HCT116 (cell line): ENCODE results near the gene CUX1. TPM values are rescaled to one million over a fixed set of nuclear protein-coding genes. Genes with fewer than 3 reads are reported as not detected.

Source experiments
- ATAC-seq: fragments of 200-7000 bp; cut with Tn5 transposase; 2 replicates; pipeline ENCODE4 v1.9.1; 2020; ENCODE audit warnings: mild to moderate bottlenecking, moderate library complexity
- BruUV-seq: library from RNA; stranded (reverse); fragments of 400-500 nt; replicated peaks from 2 replicates; lab custom pipeline; 2021; lab: Mats Ljungman, UMichigan
- CTCF ChIA-PET: fragments of 300-600 bp; sonication (Branson Sonifier 250); formaldehyde crosslinking; loops from one replicate; lab custom pipeline; 2021; ENCODE audit warnings: antibody characterized with exemption; lab: Charles Lee
- POLR2A ChIA-PET: fragments of 300-600, 350-600 bp; sonication (Branson Sonifier 250); formaldehyde crosslinking; loops from one replicate; lab custom pipeline; 2021; ENCODE audit warnings: antibody characterized with exemption; lab: Charles Lee
- RAD21 ChIA-PET, 2 experiments: fragments of 300-600 bp; sonication (Branson Sonifier 250); formaldehyde crosslinking; loops; one replicate each; lab custom pipeline; 2023; ENCODE audit warnings: low total read pairs in 2 of 2; ENCODE audit not compliant: uncharacterized antibody in 2 of 2, unreplicated experiment in 2 of 2, low non-redundant PET in 1 of 2; lab: Charles Lee
- DNase-seq: peaks from one replicate; pipeline ENCODE4 v3.0.0-alpha.2; 2010; ENCODE audit warnings: low read depth, low spot score
- H2AFZ ChIP-seq: fragments of 200-600 bp; shearing (Covaris generic), sonication (generic); 2 replicates; pipeline ENCODE4 v1.6.1; 2017; ENCODE audit warnings: low read depth, mixed run types, mixed read lengths, antibody characterized with exemption, low read length; ENCODE audit not compliant: poor library complexity, severe bottlenecking
- H3K27ac ChIP-seq: 2 replicates; pipeline ENCODE4 v1.5.1; 2012; ENCODE audit warnings: low read depth, low read length
- H3K27me3 ChIP-seq: fragments of 200-600 bp; sonication (generic); 2 replicates; pipeline ENCODE4 v1.6.1; 2016; ENCODE audit warnings: mixed run types, low read length, mixed read lengths; ENCODE audit not compliant: insufficient read depth
- H3K36me3 ChIP-seq, 2 experiments: fragments of 200-500 bp in 1 of 2; fragments of 200-600 bp in 1 of 2; sonication (Bioruptor generic) in 1 of 2; sonication (generic) in 1 of 2; 2 replicates each; pipeline versions ENCODE4 v1.5.1 to v1.6.1; 2014 to 2016; ENCODE audit warnings: low read length in 2 of 2, inconsistent platforms in 1 of 2, mixed read lengths in 1 of 2, mixed run types in 1 of 2; ENCODE audit not compliant: insufficient read depth in 2 of 2, control insufficient read depth in 1 of 2
- H3K4me1 ChIP-seq, 2 experiments: fragments of 200-600 bp in 1 of 2; sonication (generic) in 1 of 2; 2 replicates each; pipeline versions ENCODE4 v1.5.1 to v1.6.1; 2012 to 2017; ENCODE audit warnings: low read length in 2 of 2, inconsistent platforms in 1 of 2, mild to moderate bottlenecking in 1 of 2, mixed read lengths in 1 of 2, mixed run types in 1 of 2, moderate library complexity in 1 of 2; ENCODE audit not compliant: insufficient read depth in 2 of 2, control insufficient read depth in 1 of 2
- H3K4me2 ChIP-seq: fragments of 200-600 bp; sonication (generic); 2 replicates; pipeline ENCODE4 v1.6.1; 2017; ENCODE audit warnings: mixed run types, low read length, mixed read lengths
- H3K4me3 ChIP-seq, 2 experiments: fragments of 200-600 bp in 1 of 2; sonication (generic) in 1 of 2; replicated peaks in 1 of 2; 2 replicates each; pipeline ENCODE4 v1.5.1; 2011 to 2016; ENCODE audit warnings: low read length in 2 of 2, control low read depth in 1 of 2, low read depth in 1 of 2, mild to moderate bottlenecking in 1 of 2, mixed read lengths in 1 of 2, mixed run types in 1 of 2
- H3K79me2 ChIP-seq: fragments of 200-600 bp; sonication (generic); 2 replicates; pipeline ENCODE4 v1.6.1; 2017; ENCODE audit warnings: mild to moderate bottlenecking, mixed run types, low read length, moderate library complexity, mixed read lengths; ENCODE audit not compliant: insufficient read depth
- H3K9ac ChIP-seq: fragments of 200-600 bp; sonication (generic); 2 replicates; pipeline ENCODE4 v1.6.1; 2016; ENCODE audit warnings: low read length, mixed read lengths
- H3K9me2 ChIP-seq: fragments of 200-600 bp; sonication (generic), shearing (Covaris generic); 2 replicates; pipeline ENCODE4 v1.6.1; 2017; ENCODE audit warnings: mixed run types, mild to moderate bottlenecking, moderate library complexity; ENCODE audit not compliant: insufficient read depth
- H3K9me3 ChIP-seq, 2 experiments: fragments of 200-500 bp in 1 of 2; fragments of 200-600 bp in 1 of 2; sonication (Bioruptor generic) in 1 of 2; sonication (generic) in 1 of 2; 2 replicates each; pipeline ENCODE4 v1.6.1; 2014 to 2017; ENCODE audit warnings: low read length in 2 of 2, mixed read lengths in 2 of 2, inconsistent platforms in 1 of 2, low read depth in 1 of 2, mild to moderate bottlenecking in 1 of 2, mixed run types in 1 of 2, moderate library complexity in 1 of 2; ENCODE audit not compliant: control insufficient read depth in 1 of 2, insufficient read depth in 1 of 2
- H4K20me1 ChIP-seq: fragments of 200-600 bp; sonication (generic), shearing (Covaris generic); 2 replicates; pipeline ENCODE4 v1.6.1; 2017; ENCODE audit warnings: mixed run types, mild to moderate bottlenecking, moderate library complexity; ENCODE audit not compliant: insufficient read depth
- CBX3 ChIP-seq: IDR thresholded peaks from 2 replicates; pipeline ENCODE4 v1.6.1; 2012; ENCODE audit warnings: low read depth
- CEBPB ChIP-seq: IDR thresholded peaks from 2 replicates; pipeline ENCODE4 v1.6.1; 2012; ENCODE audit warnings: low read depth
- EZH2phosphoT487 ChIP-seq: fragments of 200-600 bp; IDR thresholded peaks from 2 replicates; pipeline ENCODE4 v1.6.1; 2018; ENCODE audit warnings: antibody characterized with exemption, borderline replicate concordance
- JUND ChIP-seq: IDR thresholded peaks from 2 replicates; pipeline ENCODE4 v1.6.1; 2012
- POLR2AphosphoS5 ChIP-seq: IDR thresholded peaks from 2 replicates; pipeline ENCODE4 v1.6.1; 2011; ENCODE audit warnings: mild to moderate bottlenecking, low read depth, low read length, moderate library complexity
- SP1 ChIP-seq: IDR thresholded peaks from 2 replicates; pipeline ENCODE4 v1.6.1; 2012; ENCODE audit warnings: low read depth
- TCF7L2 ChIP-seq: IDR thresholded peaks from 2 replicates; pipeline ENCODE4 v1.7.0; 2011; ENCODE audit warnings: borderline replicate concordance, inconsistent platforms; ENCODE audit not compliant: insufficient read depth, insufficient read length; ENCODE audit errors: extremely low read depth
- YY1 ChIP-seq: IDR thresholded peaks from 2 replicates; pipeline ENCODE4 v1.6.1; 2011; ENCODE audit warnings: low read length, low read depth, moderate library complexity, mild to moderate bottlenecking; ENCODE audit not compliant: insufficient replicate concordance; ENCODE audit errors: extremely low read depth
- intact Hi-C: fragments of 100-400 bp; cut with micrococcal nuclease; formaldehyde crosslinking; loops from 2 replicates; pipeline ENCODE4 v1.10.0; 2022
- total RNA-seq: library from RNA; stranded (reverse); gene quantifications from one replicate; pipeline ENCODE4 v1.2.1, GENCODE V29; 2021; ENCODE audit not compliant: unreplicated experiment
- TF ChIP-seq, protein P1 (sequence below), 3 experiments: fragments of 200-600 bp in 1 of 3; sonication (generic) in 1 of 3; IDR thresholded peaks in 2 of 3; conservative IDR thresholded peaks in 1 of 3; 2 replicates each; pipeline ENCODE4 v1.5.1; 2012 to 2017; ENCODE audit warnings: low read depth in 2 of 3, low read length in 2 of 3, antibody characterized with exemption in 1 of 3, borderline replicate concordance in 1 of 3, control low read depth in 1 of 3, mild to moderate bottlenecking in 1 of 3, mixed read lengths in 1 of 3, mixed run types in 1 of 3, moderate library complexity in 1 of 3; ENCODE audit not compliant: insufficient read depth in 1 of 3

Gene CUX1
- total RNA-seq, 1 experiment from 2014 or later: 68.9 TPM

DNA sequence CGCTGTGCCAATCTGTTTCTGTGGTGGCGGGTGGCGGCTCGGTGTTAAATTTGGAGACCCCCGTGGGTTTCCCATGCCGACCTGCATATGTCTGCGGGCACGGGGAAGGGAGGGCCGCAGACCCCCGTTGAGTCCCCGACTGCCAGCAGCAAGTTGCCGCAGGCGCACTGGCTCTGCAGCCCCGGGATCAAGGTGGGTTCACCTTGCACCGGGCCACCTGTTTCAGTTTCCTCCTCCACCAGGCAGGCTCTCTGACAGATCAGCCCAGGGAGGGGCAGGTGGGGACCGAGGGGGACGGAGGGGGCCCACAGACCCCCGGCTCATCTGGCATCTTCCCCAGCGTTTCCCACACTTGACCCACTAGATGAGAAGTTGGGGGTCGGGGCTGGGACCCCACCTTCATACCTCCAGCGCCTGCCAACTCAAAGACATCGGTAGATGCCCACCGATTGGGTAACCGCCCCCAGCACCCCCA lies 95.9 kb downstream of the CUX1 start:
- H2AFZ ChIP-seq: no peak overlapping the region
- no peak overlapping the region for H3K27ac ChIP-seq
- no peaks in the 10 kb centered on the region for H3K27me3 ChIP-seq
- no peak overlapping the region for H3K4me3 ChIP-seq
- POLR2A ChIA-PET: no interaction called here
- RAD21 ChIA-PET: no interaction called here
- H3K4me2 ChIP-seq: no peak overlapping the region
- H3K9ac ChIP-seq: no peak overlapping the region
- TF ChIP-seq SP1: no peak
- no peak for TF ChIP-seq TCF7L2
- TF ChIP-seq POLR2AphosphoS5: no peak
- TF ChIP-seq YY1: no peak
- TF ChIP-seq EZH2phosphoT487: no peak
- no peak for TF ChIP-seq CEBPB
- no peak for TF ChIP-seq JUND
- TF ChIP-seq CBX3: no peak
- TF ChIP-seq, protein P1, sequence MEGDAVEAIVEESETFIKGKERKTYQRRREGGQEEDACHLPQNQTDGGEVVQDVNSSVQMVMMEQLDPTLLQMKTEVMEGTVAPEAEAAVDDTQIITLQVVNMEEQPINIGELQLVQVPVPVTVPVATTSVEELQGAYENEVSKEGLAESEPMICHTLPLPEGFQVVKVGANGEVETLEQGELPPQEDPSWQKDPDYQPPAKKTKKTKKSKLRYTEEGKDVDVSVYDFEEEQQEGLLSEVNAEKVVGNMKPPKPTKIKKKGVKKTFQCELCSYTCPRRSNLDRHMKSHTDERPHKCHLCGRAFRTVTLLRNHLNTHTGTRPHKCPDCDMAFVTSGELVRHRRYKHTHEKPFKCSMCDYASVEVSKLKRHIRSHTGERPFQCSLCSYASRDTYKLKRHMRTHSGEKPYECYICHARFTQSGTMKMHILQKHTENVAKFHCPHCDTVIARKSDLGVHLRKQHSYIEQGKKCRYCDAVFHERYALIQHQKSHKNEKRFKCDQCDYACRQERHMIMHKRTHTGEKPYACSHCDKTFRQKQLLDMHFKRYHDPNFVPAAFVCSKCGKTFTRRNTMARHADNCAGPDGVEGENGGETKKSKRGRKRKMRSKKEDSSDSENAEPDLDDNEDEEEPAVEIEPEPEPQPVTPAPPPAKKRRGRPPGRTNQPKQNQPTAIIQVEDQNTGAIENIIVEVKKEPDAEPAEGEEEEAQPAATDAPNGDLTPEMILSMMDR (IDR thresholded peaks at IDR 0.05 in 2 of 3, conservative IDR thresholded peaks at IDR 0.05 in 1 of 3; ENCODE audit: borderline replicate concordance in 1 of 3, insufficient read depth in 1 of 3, low read depth in 2 of 3, low read length in 2 of 3): no peak
- peaks cover 52% of the 10 kb centered on the region for H3K79me2 ChIP-seq
- H4K20me1 ChIP-seq: no peaks in the 10 kb centered on the region
- no peaks in the 10 kb centered on the region for H3K9me3 ChIP-seq
- CTCF ChIA-PET: no interaction called here
- no TSS peak for BruUV-seq
- peaks cover 0 to 3% of the 10 kb centered on the region in 2 experiments; a peak in 1 of 4 replicates for H3K4me1 ChIP-seq
- DNase-seq (no peak), ATAC-seq (no peak)
- intact Hi-C loops: no loop called here
- no peaks in the 10 kb centered on the region for H3K9me2 ChIP-seq
- peaks cover 5 to 7% of the 10 kb centered on the region in 2 experiments; a peak in 3 of 4 replicates for H3K36me3 ChIP-seq
